Retina (tissue), 1 donor: ENCODE results near the gene SEMA6D.
"Not testable (repeated sequence)": the region's sequence is repeated elsewhere in the genome, so short reads cannot be mapped to it uniquely, and the experiment has no call there.

Source experiments
- DNase-seq: peaks from one replicate; pipeline ENCODE4 v3.0.0-alpha.2; 2016

SEMA6D gene

DNA sequence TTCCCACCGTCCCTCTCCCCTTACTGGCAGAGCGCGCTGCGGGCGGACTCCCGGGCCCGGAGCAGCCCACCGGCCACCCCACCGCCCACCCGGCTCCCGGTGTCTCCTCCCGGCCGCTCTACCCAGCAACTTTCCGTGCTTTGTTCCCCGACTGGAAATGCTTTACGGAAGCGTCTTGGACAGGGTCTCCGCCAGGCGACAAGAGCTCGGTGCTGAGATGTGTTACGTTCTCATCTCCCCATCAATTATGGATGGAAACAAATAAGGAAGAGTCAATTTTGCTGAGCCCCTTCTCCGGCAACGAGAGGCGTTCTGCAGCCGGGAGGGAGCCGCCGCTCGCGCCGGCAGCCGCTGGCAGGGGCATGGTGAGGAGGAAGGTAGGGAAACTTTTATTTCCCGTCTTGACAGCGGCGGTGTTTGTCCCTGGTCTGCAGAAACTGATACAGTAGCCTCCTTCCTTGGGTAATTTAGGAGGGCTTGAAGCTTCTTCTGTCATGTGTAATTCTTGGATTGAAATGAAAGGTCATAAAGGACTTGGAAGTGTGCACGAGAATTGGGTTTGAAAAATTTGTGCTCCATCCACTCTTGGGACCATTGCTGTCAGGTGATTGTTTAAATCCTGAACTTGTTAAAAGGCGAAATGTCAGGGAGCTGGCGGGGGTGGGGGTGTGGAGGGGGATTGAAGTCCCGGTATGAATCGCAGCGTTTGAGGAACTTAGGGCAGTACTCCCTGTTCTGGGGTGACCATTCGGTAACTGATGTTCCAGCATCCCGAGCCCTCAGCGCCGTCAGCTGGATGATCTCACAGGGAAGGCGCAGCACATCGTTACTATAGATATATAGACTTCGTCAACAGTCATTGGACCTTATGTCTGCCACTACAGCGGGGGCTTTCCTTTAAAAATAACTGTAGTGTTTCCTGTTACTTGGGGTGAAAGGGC lies 1.5 kb downstream of the SEMA6D start:
- peak; percentile 51 for DNase-seq

GRCh38 chr15:47719730-47720129 lies 2.4 kb downstream of the SEMA6D start:
- no peak for DNase-seq

DNA sequence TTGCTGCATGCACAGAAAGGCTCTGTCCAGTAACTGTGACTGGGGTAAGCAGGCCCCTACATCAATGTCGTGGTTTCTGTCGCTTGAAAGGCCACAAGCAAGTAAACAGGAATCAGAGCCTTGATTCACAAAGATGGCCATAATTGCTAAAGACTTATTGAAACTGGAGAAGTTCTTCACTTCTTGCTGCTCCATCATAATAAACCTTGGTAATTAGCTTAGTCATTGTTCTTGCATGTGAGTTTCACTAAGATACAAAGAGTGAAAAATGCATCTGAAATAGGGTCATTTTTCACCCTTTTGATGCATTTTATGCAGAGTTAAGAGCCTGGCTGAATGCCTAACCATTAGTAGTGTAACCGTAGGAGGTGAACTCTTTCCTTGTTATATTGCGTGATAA lies 3.2 kb downstream of the SEMA6D start:
- DNase-seq: no peak

DNA sequence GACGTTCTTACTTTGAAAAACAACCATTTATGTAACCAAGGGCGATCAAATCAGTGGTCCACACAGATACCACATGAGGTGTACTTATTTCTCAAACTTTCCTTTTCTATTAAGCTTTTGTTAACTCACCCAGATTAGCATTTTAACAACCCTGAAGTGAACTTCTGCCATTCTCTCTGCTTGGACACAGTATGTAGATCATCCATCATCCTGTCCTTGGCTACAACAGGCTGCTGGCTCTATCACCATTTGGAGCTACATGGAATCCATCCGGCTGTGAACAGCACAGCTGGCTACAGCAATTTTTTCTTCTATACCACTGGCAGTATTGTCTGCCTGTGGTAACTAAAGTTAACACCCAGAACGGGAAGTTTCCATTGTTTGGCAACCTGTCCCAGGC lies 4.4 kb downstream of the SEMA6D start:
- DNase-seq: no peak

- no peak for DNase-seq
Observed at GRCh38 chr15:47724346-47724745, 7.0 kb downstream of the SEMA6D start.

GRCh38 chr15:47725051-47725450 lies 7.7 kb downstream of the SEMA6D start:
- DNase-seq: no peak

- no peak for DNase-seq
Observed at GRCh38 chr15:47725906-47726305, 8.6 kb downstream of the SEMA6D start.

- no peak for DNase-seq
Observed at GRCh38 chr15:47726399-47726823, 9.1 kb downstream of the SEMA6D start.

DNA sequence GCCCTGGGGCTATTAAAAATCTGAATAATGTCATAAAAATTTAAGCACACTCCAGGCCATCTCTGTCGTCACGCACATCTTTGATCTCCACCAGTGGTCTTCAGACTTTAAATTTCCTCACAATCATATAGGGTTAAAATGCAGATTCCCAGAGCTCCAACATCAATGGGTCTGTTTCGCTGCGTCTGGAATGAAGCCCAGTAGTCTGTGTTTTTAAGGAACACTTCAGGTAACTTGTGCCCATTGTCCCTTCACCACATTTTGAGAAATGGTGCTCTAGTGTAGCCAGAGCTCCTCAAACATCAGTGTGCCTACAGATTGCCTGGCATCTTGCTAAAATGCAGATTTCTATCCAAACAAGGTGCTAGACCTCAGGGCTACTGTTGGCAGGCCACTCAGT lies 9.8 kb downstream of the SEMA6D start:
- no peak for DNase-seq

- peak; percentile 39 for DNase-seq
Observed at GRCh38 chr15:47727676-47728075, 10.4 kb downstream of the SEMA6D start.

DNA sequence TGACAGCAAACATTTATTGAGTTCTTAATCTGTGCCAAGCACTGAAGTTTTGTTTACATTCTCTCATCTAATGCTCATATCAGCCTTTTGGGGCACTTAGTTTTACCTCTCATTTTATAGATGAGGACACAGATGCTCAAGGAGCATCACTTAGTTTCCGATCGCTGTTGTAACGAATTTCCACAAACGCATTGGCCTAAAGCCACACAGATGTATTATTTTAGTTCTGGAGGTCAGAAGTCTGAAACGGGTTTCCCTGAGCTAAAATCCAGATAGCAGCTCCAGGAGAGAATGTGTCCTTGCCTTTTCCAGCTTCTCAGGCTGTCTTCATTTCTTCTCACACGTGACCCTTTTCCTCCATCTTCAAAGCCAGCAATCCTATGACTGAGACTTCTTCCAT lies 11.1 kb downstream of the SEMA6D start:
- DNase-seq: no peak

GRCh38 chr15:47728886-47729285 lies 11.6 kb downstream of the SEMA6D start:
- DNase-seq: no peak

DNA sequence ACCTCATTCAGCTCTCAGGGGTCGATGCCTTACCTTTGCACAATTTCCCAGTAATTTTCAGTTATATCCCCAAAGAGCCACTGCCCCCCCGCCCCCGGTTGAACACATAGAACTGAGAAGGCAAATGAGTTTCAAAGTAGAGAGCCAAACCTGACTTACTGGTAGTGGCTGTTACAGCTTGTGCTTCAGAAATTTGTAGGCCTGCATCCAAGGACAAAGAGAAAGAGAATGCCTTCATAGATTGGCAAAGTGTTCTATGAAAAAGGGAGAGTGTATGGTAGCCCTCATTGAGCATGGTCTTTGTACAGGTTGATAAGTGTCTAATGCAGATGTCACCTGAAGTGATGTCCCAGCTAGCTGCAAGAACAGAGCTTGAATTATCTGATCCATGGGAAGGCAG lies 13.9 kb downstream of the SEMA6D start:
- DNase-seq: no peak

GRCh38 chr15:47732248-47732647 lies 14.9 kb downstream of the SEMA6D start:
- DNase-seq: no peak

DNA sequence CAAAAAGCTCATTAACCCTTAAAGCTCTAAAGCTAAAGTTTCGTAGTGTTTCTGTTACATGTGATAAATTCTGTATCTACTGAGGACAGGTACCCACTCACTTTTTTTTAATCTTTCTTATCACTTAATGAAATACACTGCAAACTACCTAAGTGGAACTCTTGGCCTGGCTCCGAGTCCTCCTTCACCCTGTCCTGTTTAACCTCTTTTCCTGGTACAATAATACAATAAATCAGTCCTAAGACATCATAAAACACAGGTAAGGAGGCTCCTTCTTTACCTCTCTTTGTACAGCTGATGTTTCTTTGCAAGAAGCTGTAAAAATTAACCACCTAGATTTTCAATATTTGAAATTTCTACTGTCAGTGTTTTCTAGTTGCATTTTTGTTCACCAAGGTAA lies 15.8 kb downstream of the SEMA6D start:
- DNase-seq: no peak

GRCh38 chr15:47736143-47736786 lies 19.0 kb downstream of the SEMA6D start:
- no peak for DNase-seq

DNA sequence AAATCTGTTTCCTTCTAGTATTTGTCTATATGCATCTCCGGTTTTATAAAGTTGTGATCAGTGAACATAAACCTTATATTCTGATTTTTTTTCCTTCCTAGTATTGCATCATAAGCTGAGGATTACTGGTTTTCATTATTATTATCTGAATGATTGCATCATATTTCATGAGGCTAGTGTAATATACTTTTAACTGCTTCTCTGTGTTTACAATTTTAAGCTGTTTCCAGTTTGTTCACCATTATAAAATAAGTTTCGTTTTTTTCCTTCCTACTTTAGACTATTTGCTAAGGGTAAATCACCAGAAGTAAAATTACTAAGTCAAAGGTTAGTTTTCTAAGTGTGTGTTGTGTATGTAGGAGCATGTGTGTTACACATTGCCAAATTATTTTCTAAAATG lies 20.2 kb downstream of the SEMA6D start:
- DNase-seq: no peak

GRCh38 chr15:47738144-47738825 lies 21.0 kb downstream of the SEMA6D start:
- DNase-seq: not testable (repeated sequence)

GRCh38 chr15:47741082-47741481 lies 23.8 kb downstream of the SEMA6D start:
- no peak for DNase-seq

DNA sequence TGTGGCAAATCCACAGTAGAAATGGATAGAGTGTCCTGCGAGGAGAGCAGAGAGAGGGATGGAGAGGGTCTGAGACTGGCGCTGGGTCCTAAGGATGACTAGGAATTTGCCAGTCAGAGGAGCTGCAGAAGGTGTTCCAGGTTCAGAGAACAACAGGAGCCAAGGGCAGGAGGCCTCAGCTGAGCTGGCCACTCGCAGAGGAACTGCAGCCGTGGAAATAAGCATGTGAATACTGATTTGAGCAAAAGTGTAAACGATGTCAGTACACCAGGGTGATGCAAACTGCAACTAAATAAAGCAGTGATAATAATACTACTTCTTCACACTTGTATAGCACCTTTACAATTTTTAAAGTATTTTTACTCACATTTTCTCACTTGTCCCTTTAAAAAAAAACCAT lies 24.6 kb downstream of the SEMA6D start:
- DNase-seq: no peak

DNA sequence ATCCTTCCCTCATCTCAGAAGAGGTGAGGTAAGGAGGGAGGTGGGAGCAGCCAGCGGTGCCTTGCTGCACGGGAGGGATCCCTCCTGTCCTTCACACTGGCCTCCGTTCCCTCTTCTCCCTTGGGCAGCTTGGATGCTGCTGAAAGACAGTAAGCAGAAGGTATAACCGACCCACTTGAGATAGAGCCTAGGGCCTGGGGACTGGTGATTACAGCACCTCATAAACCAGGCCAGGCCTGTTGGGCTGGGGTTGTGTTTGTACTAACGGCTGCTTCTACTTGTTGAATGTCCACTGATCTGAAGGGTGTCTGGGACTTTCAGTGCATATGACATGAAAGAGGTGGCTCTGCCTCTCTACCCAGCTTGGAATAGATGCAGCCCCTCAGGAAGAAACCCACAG lies 25.0 kb downstream of the SEMA6D start:
- no peak for DNase-seq

DNA sequence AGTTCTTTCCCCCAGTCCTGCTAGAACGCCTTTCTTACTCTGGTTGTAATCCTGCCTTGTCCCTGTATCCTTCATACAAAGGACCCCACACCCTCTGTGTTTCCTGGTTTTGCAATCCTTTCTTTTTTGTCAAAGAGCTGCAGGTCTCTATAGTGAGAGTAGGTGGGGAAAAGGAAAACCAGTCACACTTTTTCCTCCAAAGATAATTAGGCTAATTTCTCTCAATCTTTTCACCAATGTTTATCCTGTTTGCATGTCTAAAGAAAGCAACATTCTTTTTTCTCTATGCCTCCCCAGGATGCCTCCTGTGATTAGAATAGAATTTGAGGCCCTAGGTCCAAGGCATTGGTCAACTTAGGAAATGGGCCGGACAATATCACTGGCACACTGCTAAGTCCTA lies 25.4 kb downstream of the SEMA6D start:
- no peak for DNase-seq

DNA sequence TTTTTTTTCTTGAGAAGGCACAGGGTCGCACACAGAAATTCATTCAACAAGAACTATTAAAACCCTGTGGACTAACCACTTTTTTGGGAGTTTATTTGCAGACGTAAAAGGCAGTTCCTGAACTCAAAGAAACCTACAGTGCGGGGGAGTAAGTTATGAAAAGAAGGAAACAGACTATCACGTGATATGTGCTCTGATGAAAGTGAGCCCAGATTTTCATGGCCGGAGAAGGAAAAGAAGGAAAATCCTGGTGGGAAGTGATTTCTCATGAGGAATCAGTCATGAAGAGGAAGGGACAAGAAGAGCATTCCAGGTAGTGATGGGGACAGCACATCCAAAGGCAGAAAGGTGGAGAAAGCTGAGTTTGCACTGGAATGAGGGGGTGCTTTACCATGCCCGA lies 26.1 kb downstream of the SEMA6D start:
- no peak for DNase-seq

DNA sequence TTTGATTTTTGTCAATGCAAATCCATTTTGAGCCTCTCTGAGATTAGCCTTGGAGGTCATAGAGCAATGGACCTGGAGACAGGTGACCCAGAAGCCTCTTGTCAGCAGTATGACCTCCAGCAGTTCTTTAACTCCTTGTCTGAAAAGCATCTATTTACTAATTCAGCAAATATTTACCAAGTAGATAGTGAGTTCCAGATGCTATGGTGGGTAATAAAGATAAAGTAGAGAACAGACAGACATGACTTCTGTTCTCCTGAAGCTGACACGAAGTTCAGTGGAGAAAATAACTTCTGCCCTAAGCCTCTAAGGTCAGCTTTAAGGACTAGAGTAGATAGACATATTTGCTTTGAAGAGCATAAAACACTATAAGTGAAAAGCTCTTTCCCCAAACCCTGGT lies 26.6 kb downstream of the SEMA6D start:
- DNase-seq: no peak
